ENCODE results near the gene TLCD1.

TLCD1 gene

GRCh38 chr17:28756049-28756804 is 30.2 kb upstream of the TLCD1 start:
- no peaks in the 10 kb centered on the region for H3K9me3 ChIP-seq (ENCODE audit: control insufficient read depth in 5 of 5, low read length in 5 of 5)
- no peaks in the 10 kb centered on the region for H3K27me3 ChIP-seq (ENCODE audit: control insufficient read depth in 5 of 5, insufficient read depth in 4 of 5, low read length in 5 of 5)
- H3K9ac ChIP-seq (ENCODE audit: low read length in 5 of 5) = no peak overlapping the region
- no peak overlapping the region for H3K4me3 ChIP-seq (ENCODE audit: low read depth in 1 of 5, low read length in 5 of 5)
- peaks cover 0 to 11% (median 0%) of the 10 kb centered on the region in 5 donors for H3K4me1 ChIP-seq (ENCODE audit: control insufficient read depth in 5 of 5, insufficient read depth in 5 of 5, low read length in 5 of 5)
- H3K36me3 ChIP-seq (ENCODE audit: control insufficient read depth in 5 of 5, insufficient read depth in 5 of 5, low read length in 5 of 5) = peaks cover 0 to 34% (median 28%) of the 10 kb centered on the region in 5 donors
- H3K27ac ChIP-seq (ENCODE audit: low read depth, low read length) = no peak overlapping the region

DNA sequence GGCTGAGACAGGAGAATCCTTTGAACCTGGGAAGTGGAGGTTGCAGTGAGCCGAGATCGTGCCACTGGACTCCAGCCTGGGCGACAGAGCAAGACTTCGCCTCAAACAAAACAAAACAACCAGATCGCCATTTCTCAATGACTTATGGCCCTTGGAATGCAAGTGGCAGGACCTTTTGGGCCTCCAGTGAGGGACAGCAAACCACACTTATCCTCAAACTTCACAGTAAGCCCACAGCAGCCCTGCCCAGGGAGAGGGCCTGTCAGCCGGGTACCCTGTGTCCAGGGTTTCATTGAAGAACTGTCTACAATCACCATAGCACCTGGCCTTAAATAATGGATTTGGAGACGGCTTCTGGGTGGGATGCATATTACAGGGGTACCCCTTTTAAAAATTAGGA is 29.5 kb upstream of the TLCD1 start:
- H3K27me3 ChIP-seq (ENCODE audit: control insufficient read depth in 5 of 5, insufficient read depth in 4 of 5, low read length in 5 of 5) = no peaks in the 10 kb centered on the region
- no peaks in the 10 kb centered on the region for H3K9me3 ChIP-seq (ENCODE audit: control insufficient read depth in 5 of 5, low read length in 5 of 5)
- H3K27ac ChIP-seq (ENCODE audit: low read depth, low read length) = no peak overlapping the region
- peaks cover 0 to 34% (median 24%) of the 10 kb centered on the region in 5 donors for H3K36me3 ChIP-seq (ENCODE audit: control insufficient read depth in 5 of 5, insufficient read depth in 5 of 5, low read length in 5 of 5)
- no peak overlapping the region for H3K9ac ChIP-seq (ENCODE audit: low read length in 5 of 5)
- no peak overlapping the region for H3K4me3 ChIP-seq (ENCODE audit: low read depth in 1 of 5, low read length in 5 of 5)
- peaks cover 0 to 3% (median 0%) of the 10 kb centered on the region in 5 donors for H3K4me1 ChIP-seq (ENCODE audit: control insufficient read depth in 5 of 5, insufficient read depth in 5 of 5, low read length in 5 of 5)

DNA sequence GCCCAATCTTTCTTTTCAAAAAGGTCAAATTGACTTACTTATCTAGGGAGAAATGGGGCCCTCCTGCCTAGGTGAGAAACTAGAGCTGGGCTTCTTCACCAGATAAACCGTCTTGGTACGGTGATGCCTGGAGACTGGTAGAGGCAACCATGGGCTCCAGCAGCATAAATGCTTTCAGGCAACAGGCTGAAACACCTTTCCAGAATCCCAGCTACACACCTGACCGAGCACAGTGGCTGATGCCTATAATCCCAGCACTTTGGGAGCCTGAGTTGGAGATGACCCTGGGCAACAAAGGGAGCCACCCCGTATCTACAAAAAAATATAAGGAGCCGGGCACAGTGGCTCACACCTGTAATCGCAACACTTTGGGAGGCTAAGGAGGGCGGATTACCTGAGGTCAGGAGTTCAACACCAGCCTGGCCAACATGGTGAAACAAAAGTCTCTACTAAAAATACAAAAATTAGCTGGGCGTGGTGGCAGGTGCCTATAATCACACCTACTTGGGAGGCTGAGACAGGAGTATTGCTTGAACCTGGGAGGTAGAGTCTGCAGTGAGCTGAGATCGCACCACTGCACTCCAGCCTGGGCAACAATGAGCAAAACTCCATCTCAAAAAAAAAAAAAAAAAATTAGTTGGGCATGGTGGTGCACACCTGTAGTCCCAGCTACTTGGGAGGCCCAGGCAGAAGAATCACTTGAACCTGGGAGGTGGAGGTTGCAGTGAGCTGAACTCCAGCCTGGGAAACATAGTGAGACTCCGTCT is 25.8 kb upstream of the TLCD1 start:
- H3K4me3 ChIP-seq (ENCODE audit: low read depth in 1 of 5, low read length in 5 of 5) = no peak overlapping the region
- H3K27me3 ChIP-seq (ENCODE audit: control insufficient read depth in 5 of 5, insufficient read depth in 4 of 5, low read length in 5 of 5) = no peaks in the 10 kb centered on the region
- H3K27ac ChIP-seq (ENCODE audit: low read depth, low read length) = no peak overlapping the region
- no peak overlapping the region for H3K9ac ChIP-seq (ENCODE audit: low read length in 5 of 5)
- peaks cover 0 to 25% (median 19%) of the 10 kb centered on the region in 5 donors for H3K36me3 ChIP-seq (ENCODE audit: control insufficient read depth in 5 of 5, insufficient read depth in 5 of 5, low read length in 5 of 5)
- peaks cover 0 to 13% (median 3%) of the 10 kb centered on the region in 5 donors for H3K4me1 ChIP-seq (ENCODE audit: control insufficient read depth in 5 of 5, insufficient read depth in 5 of 5, low read length in 5 of 5)
- no peaks in the 10 kb centered on the region for H3K9me3 ChIP-seq (ENCODE audit: control insufficient read depth in 5 of 5, low read length in 5 of 5)

DNA sequence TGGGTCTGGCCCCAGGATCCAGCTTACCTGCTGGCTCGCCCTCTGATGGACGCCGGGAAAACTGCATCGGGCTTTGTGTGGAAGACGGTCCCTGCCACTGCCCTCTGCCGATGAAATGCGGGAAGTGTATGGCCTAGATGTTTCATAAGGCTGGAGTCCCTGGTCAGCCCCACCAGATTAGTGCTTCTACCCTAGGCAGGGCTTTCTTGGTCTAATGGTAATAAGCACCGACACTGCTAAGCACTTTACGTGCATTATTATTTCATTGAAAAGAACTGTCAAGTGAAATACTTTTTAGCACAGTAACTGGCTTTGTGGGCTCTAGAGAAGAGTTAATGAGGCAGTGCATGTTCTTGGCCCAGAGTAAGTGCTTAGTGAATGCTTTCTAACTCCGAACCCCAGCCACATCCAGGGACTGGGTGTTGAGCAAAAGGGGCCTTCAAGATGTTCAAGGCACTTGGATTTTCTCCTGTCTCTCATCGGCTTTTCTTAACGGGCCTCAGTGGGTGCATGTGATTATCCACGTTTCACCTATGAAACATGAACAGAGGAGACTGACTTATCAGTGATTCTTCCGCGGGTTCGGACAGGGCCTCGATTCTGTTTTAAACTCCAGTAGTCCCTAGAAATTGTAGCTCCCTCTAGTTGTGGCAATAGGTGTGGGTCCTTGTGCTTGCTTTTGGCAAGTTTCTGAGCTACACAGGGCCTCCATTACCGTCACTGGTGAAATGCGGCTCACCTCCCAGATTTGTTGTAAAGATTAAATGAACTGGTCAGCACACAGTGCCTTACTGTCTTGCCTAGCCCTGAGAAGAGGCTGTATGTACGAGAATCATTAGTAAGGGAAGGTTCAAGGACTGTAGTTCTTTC is 24.4 kb upstream of the TLCD1 start:
- H3K27ac ChIP-seq (ENCODE audit: low read depth, low read length) = no peak overlapping the region
- H3K4me3 ChIP-seq (ENCODE audit: low read depth in 1 of 5, low read length in 5 of 5) = no peak overlapping the region
- peaks cover 0 to 24% (median 16%) of the 10 kb centered on the region in 5 donors for H3K4me1 ChIP-seq (ENCODE audit: control insufficient read depth in 5 of 5, insufficient read depth in 5 of 5, low read length in 5 of 5)
- no peaks in the 10 kb centered on the region for H3K27me3 ChIP-seq (ENCODE audit: control insufficient read depth in 5 of 5, insufficient read depth in 4 of 5, low read length in 5 of 5)
- H3K9ac ChIP-seq (ENCODE audit: low read length in 5 of 5) = peak overlapping the region in 1 of 5 donors; percentile 9
- peaks cover 0 to 20% (median 19%) of the 10 kb centered on the region in 5 donors for H3K36me3 ChIP-seq (ENCODE audit: control insufficient read depth in 5 of 5, insufficient read depth in 5 of 5, low read length in 5 of 5)
- H3K9me3 ChIP-seq (ENCODE audit: control insufficient read depth in 5 of 5, low read length in 5 of 5) = no peaks in the 10 kb centered on the region

- H3K27me3 ChIP-seq (ENCODE audit: control insufficient read depth in 5 of 5, insufficient read depth in 4 of 5, low read length in 5 of 5) = no peaks in the 10 kb centered on the region
- H3K36me3 ChIP-seq (ENCODE audit: control insufficient read depth in 5 of 5, insufficient read depth in 5 of 5, low read length in 5 of 5) = peaks cover 0 to 20% (median 19%) of the 10 kb centered on the region in 5 donors
- H3K27ac ChIP-seq (ENCODE audit: low read depth, low read length) = no peak overlapping the region
- no peak overlapping the region for H3K4me3 ChIP-seq (ENCODE audit: low read depth in 1 of 5, low read length in 5 of 5)
- H3K4me1 ChIP-seq (ENCODE audit: control insufficient read depth in 5 of 5, insufficient read depth in 5 of 5, low read length in 5 of 5) = peaks cover 0 to 31% (median 24%) of the 10 kb centered on the region in 5 donors
- no peak overlapping the region for H3K9ac ChIP-seq (ENCODE audit: low read length in 5 of 5)
- H3K9me3 ChIP-seq (ENCODE audit: control insufficient read depth in 5 of 5, low read length in 5 of 5) = no peaks in the 10 kb centered on the region
Observed at GRCh38 chr17:28749516-28750177, 23.6 kb upstream of the TLCD1 start.

DNA sequence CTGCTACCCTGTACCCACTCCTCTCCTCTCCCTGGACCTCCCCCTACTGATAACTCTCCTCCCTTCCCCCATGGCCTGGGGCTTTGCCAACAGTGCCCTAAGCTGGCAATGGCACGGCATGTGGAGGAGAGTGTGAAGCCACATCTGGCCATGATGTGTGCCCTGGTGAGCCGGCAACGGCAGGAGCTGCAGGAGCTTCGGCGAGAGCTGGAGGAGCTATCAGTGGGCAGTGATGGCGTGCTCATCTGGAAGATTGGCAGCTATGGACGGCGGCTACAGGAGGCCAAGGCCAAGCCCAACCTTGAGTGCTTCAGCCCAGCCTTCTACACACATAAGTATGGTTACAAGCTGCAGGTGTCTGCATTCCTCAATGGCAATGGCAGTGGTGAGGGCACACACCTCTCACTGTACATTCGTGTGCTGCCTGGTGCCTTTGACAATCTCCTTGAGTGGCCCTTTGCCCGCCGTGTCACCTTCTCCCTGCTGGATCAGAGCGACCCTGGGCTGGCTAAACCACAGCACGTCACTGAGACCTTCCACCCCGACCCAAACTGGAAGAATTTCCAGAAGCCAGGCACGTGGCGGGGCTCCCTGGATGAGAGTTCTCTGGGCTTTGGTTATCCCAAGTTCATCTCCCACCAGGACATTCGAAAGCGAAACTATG is 23.0 kb upstream of the TLCD1 start:
- peaks cover 0 to 20% (median 19%) of the 10 kb centered on the region in 5 donors for H3K36me3 ChIP-seq (ENCODE audit: control insufficient read depth in 5 of 5, insufficient read depth in 5 of 5, low read length in 5 of 5)
- no peaks in the 10 kb centered on the region for H3K9me3 ChIP-seq (ENCODE audit: control insufficient read depth in 5 of 5, low read length in 5 of 5)
- H3K27me3 ChIP-seq (ENCODE audit: control insufficient read depth in 5 of 5, insufficient read depth in 4 of 5, low read length in 5 of 5) = no peaks in the 10 kb centered on the region
- no peak overlapping the region for H3K9ac ChIP-seq (ENCODE audit: low read length in 5 of 5)
- no peak overlapping the region for H3K4me3 ChIP-seq (ENCODE audit: low read depth in 1 of 5, low read length in 5 of 5)
- H3K4me1 ChIP-seq (ENCODE audit: control insufficient read depth in 5 of 5, insufficient read depth in 5 of 5, low read length in 5 of 5) = peaks cover 0 to 35% (median 29%) of the 10 kb centered on the region in 5 donors
- no peak overlapping the region for H3K27ac ChIP-seq (ENCODE audit: low read depth, low read length)

DNA sequence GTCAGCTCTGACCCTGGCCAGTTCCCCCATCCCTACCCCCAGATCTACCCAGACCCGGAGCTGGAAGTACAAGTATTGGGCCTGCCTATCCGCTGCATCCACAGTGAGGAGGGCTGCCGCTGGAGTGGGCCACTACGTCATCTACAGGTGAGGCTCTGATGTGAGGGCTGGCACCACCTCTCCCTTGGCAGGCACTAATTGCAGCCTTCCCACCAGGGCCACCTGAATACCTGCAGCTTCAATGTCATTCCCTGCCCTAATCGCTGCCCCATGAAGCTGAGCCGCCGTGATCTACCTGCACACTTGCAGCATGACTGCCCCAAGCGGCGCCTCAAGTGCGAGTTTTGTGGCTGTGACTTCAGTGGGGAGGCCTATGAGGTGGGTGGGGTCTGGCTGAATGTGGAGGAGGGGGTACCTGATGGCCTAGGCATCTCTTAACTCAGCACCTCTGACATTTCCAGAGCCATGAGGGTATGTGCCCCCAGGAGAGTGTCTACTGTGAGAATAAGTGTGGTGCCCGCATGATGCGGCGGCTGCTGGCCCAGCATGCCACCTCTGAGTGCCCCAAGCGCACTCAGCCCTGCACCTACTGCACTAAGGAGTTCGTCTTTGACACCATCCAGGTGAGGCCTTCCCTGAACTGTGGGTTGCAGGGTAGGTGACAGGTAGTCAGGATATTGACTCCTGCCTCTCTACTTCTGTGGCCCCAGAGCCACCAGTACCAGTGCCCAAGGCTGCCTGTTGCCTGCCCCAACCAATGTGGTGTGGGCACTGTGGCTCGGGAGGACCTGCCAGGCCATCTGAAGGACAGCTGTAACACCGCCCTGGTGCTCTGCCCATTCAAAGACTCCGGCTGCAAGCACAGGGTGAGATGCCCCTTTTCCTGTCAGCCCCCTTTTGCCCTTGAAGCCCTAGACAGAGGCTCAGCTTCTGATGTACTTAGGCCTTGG is 22.0 kb upstream of the TLCD1 start:
- H3K4me1 ChIP-seq (ENCODE audit: control insufficient read depth in 5 of 5, insufficient read depth in 5 of 5, low read length in 5 of 5) = peaks cover 0 to 40% (median 33%) of the 10 kb centered on the region in 5 donors
- H3K9ac ChIP-seq (ENCODE audit: low read length in 5 of 5) = no peak overlapping the region
- H3K4me3 ChIP-seq (ENCODE audit: low read depth in 1 of 5, low read length in 5 of 5) = no peak overlapping the region
- no peak overlapping the region for H3K27ac ChIP-seq (ENCODE audit: low read depth, low read length)
- H3K36me3 ChIP-seq (ENCODE audit: control insufficient read depth in 5 of 5, insufficient read depth in 5 of 5, low read length in 5 of 5) = peaks cover 0 to 20% (median 19%) of the 10 kb centered on the region in 5 donors
- H3K9me3 ChIP-seq (ENCODE audit: control insufficient read depth in 5 of 5, low read length in 5 of 5) = no peaks in the 10 kb centered on the region
- no peaks in the 10 kb centered on the region for H3K27me3 ChIP-seq (ENCODE audit: control insufficient read depth in 5 of 5, insufficient read depth in 4 of 5, low read length in 5 of 5)

DNA sequence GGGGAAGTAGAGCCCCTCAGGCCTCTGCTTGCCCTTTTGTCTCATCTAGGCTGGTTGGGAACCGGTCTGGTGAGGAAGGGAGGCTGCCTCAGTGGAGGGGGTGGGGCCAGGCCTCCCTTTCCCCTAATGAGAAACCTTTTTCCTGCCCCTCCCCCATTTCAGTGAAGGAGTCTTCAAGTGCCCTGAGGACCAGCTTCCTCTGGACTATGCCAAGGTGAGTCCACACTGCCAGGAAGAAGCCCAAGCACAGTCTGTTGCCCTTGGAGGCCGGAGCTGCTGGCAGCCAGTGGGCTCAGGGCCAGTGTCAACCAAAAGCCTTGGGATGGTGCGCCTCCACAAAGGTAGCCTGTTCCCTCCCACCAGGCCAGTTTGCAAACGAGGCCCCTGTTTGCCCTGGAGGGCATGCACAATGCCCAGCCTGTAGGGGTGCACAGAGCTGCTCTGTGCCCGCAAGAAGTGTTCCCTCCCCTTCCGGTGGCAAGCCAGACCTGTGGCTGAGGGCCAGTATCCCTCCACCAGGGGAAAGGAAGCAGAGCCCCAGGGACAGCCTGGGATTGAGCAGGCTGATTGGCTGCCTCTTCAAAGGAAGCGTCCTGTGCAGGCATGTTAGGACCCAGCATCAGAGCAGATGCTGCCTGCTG is 21.1 kb upstream of the TLCD1 start:
- peaks cover 0 to 20% (median 19%) of the 10 kb centered on the region in 5 donors for H3K36me3 ChIP-seq (ENCODE audit: control insufficient read depth in 5 of 5, insufficient read depth in 5 of 5, low read length in 5 of 5)
- no peak overlapping the region for H3K4me3 ChIP-seq (ENCODE audit: low read depth in 1 of 5, low read length in 5 of 5)
- peaks cover 0 to 43% (median 37%) of the 10 kb centered on the region in 5 donors for H3K4me1 ChIP-seq (ENCODE audit: control insufficient read depth in 5 of 5, insufficient read depth in 5 of 5, low read length in 5 of 5)
- no peaks in the 10 kb centered on the region for H3K9me3 ChIP-seq (ENCODE audit: control insufficient read depth in 5 of 5, low read length in 5 of 5)
- H3K27me3 ChIP-seq (ENCODE audit: control insufficient read depth in 5 of 5, insufficient read depth in 4 of 5, low read length in 5 of 5) = no peaks in the 10 kb centered on the region
- H3K9ac ChIP-seq (ENCODE audit: low read length in 5 of 5) = no peak overlapping the region
- H3K27ac ChIP-seq (ENCODE audit: low read depth, low read length) = no peak overlapping the region

All from subcutaneous abdominal adipose tissue (tissue), 5 donors.